GM21529 (cell line): Measurements from ENCODE around the gene POLR2L.

Experiments used
- ATAC-seq: cut with Tn5 transposase; IDR thresholded peaks from one replicate; pipeline ENCODE4 v1.9.1; 2021; ENCODE audit not compliant: unreplicated experiment

Gene POLR2L

DNA sequence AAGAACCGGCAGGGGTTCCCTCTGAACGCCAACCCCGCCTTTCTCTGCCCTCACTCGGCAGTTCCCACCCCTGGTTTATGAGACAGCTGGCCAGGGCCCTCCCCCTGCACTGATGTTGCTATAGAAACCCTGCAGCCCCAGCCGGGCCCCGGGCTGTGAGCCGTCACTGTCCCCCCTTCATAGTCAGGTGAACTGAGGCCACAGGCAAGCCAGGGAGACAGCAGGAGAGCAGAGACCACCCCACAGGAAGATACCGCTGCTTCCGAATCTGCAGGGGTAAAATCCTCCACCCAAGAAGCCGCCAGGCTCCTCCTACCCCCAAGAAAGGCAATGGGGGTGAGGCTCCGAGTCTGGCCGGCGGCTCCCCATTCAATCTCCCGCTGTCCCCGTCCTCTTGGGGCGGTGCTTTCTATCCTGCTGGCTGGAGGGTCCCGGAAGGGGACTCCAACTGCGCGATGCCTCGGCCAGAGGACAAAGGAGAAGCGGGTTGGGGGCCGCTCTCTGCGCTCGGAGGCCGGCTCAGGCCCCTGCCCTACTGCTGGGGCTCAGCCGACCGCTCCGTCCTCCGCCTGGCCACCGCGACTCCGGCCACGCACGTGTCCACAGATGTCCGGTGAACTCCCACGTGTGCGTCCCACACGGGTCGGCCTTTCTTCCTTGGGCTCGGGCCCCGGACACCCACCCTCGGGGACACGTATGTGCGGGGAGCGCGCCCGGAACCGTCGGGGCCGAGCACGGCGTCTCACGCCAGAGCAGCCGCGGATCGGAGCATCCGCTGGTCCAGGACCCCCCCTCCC is 44.8 kb downstream of the POLR2L start:
- peak; percentile 53 for ATAC-seq

DNA sequence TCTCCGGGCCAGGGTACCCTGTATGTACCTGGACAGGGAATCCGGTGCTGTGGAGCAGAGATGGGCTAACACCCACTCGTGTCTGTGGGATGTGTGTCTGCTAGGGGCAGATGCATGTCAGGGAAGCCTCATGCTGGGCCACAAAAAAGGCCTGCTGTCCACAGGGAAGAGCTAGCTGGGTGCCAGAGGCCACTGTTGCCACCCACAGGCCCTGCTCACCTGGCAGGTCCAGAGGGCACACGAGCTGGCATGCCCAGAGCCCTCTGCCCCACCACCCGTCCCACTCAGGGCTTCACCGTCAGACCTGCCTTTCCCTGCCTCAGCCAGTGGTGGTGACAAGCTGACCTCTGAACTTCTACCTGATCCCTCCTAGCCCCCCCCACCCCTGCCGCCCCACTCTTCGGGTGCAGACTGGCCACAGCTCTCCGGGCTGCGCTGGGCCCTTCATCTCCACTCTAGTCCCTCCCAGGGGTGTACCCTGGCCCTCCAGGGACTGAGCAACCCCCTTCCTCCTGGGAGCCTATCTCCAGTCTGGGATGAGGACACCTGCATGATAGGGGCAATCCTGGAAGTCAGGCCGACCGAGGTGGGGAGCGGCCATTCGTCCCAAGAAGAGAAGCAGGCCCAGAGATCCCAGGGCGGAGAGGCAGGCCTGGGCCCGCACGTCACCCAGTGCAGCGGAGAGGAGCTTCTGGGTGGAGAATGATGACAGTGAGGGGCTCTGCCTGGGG is 45.6 kb downstream of the POLR2L start:
- ATAC-seq = no peak

DNA sequence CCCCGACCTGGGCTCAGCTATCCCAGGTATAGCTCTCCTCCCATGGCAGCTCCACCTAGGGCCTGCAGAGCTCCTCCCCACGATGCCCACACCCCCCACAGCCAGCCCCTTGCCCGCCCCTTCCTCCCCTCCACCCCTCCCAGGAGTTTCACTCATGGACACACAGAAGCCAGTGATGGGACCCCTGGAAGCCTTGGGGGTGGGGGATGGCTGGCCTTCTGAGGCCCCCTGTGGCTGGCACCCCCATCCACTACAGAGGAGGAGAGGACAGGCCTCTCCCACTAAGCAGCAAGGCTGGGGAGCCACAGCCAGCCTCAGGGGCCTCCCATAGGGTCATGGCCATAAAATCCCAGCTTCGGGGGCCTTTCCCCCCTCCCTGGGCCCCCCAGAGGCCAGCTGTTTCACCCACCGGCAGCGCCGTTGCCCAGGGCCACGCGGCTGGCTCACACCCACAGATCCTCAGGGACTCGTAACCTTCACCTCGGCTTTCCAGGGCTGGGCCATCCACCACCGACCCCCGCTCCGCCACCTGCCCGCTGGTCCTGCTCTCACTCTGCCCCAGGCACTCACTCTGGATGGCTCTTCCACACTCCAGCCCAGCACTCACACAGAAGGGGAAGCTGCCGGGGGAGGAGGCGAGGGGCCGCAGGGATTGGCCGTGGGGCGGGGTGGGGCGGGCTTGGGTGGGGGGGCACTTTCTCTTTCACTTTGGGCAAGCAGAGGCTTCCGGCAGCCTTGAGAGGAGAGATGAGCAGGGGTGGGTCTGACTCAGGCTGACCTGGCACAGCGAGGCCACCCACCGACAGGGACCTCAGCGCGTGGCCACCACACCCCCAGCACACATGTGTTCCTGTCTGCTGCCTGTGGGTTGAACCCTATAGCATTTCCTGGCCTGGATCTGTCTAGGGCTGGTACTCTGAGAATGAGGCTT is 46.4 kb downstream of the POLR2L start:
- peak; percentile 36 for ATAC-seq

DNA sequence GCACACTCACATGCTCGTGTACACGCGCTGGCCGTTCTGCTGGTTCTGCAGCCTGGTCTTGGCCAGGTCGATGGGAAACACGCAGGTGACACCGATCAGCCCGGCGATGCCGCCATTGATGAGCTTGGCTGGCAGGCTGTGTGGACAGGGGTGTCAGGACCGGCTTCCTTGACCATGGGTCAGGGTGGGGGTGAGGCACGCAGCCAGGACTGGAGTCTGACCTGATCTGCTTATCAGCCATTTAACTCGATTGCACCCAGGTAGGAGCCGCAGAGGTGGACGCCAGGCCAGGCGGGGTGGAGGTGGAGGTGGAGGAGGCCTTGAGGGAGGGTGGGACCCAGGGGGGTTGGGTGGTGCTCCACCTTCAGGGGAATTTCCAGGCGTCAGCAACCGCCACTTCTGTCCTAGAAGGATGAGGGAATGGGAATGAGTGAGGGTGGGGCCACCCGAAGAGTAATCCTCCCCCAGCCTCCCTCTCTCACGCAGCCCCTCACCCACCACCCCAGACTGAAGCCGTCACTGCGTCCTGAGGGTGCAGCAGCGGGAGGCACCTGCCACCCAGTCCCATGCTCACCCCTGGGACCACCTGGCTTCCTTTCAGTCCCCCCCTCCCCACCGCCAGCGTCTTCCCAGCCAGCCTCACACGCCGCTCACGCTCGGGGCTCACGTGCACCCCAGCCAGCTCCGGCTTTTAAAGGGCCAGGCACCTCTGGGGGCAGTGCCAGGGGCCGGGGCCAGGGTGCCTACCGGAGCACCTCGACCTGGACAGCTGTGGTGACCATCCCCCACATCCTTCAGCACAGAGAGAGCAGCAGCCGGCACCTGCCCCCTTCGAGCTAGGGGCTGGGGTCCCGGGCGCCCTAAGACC is 47.3 kb downstream of the POLR2L start:
- ATAC-seq = no peak

DNA sequence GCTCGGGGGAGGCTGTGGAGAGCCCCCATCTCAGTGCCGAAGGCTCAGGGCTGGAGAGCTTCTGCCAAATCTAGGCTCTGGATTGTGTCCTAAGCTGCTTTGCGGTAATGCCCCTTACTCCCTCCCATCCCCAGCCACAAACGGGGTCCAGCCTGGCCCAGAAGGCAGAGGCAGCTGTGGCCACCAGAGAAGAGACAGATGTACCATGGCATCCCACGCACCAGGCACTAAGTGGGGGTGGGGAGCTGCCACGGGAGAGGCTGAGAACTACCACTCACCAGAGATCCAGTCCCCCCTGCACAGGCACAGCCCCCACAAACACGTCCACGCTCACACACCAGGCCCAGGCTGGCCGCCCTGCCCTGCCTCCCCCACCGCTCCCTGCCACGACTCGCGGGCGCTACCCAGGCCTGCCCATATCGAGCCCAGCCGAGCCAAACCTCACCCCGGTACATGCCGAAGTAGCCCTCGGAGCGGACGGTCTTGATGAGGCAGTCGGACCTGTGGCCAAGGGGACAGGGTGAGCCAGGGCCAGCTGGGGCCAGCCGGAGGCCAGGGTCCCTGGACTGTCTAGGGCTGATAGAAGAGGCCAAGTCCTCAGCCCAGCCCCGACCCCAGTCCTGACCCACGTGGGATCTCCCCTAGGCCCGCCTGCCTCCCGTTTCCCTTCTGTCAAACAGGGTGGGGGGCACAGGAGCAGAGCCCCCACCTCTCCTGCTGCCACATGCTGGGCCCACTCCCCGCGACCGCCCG is 48.1 kb downstream of the POLR2L start:
- ATAC-seq = no peak

DNA sequence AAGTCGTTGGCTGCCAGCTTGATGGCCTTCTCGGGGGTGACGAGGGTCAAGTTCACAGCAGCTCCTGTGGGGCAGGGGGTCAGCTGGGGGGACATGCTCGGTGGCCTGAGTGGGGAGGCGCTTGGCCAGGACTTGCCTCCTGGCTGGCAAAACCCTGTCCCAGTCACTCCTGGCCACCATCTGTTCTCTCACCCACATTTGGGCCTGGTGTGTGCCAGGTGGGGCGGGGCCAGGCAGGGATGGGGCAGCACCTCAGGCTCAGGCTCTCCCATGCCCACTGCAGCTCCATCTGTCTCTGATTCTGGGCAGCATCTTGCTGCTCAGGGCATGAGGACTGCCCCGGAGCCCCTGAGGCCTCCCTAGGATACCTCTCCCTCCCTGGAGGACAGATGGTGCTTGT is 48.8 kb downstream of the POLR2L start:
- no peak for ATAC-seq

DNA sequence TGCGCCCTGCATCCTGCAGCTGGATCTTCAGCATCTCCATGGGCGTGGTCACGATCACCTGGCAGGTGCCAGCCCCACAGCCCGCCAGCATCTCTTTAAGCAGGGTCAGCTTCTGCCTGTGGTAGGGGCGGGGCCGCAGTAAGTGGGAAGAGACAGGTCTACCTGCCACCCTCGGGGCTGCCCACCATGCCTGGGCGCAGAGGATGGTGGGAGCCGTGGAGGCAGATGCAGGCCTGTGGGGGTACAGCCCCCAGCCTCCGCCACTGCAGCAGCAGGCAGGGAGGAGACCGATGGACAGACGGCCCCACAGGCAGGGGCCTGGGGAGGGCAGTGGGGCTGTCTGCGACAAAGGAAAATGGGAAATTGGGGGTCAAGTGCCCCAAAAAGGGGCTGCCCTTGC is 49.5 kb downstream of the POLR2L start:
- no peak for ATAC-seq

DNA sequence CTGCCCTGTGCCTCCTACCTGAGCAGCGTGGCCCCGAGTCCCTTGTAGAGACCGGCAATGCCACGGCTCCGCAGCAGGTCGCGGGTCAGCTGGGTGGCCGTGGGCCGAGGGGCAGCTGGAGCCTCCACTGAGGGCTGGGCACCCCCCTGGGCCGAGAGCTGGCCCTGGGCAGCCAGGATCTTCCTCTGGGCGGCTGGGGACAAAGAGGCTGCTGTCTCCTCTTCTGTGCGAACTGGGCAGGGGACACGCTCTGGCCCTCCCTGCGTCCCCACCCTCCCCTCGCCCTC is 49.9 kb downstream of the POLR2L start:
- no peak for ATAC-seq

DNA sequence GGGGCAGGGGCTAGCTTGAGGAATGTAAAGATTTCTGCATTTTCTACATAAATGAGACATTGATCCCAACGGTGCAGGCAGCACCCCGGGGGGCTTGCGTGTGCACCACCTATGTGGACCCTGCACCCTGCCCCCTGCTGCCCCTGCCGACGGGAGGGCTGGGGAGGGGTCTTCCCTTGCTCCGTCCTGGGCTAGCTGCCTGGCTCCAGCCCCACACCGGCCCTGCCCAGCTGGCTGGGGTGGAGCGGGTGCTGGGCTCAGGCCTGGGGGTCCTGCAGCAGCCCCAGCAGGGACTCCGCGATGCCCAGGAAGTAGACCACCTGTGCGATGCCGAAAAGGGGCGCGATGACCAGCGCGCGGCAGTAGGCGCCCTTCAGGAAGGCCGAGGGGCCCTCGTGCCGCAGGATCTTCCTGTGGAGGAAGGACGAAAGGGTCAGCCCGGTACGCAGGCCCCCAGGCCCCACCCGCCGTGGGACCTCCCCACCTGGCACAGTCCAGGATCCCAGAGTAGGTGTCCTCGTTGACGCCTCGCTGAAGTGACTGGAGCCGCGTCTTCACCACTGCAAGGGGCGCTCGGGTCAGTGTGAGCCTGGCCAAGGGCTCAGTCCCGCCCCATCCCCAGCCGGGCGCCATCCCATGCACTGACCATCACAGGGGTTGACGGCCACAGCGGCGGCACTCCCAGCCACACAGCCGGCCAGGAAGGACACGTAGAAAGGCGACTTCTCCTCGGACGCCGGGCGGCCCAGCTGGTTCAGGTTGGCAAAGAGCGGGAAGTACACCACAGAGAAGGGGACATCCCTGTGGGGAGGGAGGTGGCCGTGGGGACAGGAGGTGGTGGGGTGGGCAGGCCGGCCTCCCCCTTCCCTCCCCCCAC is 50.4 kb downstream of the POLR2L start:
- no peak for ATAC-seq

DNA sequence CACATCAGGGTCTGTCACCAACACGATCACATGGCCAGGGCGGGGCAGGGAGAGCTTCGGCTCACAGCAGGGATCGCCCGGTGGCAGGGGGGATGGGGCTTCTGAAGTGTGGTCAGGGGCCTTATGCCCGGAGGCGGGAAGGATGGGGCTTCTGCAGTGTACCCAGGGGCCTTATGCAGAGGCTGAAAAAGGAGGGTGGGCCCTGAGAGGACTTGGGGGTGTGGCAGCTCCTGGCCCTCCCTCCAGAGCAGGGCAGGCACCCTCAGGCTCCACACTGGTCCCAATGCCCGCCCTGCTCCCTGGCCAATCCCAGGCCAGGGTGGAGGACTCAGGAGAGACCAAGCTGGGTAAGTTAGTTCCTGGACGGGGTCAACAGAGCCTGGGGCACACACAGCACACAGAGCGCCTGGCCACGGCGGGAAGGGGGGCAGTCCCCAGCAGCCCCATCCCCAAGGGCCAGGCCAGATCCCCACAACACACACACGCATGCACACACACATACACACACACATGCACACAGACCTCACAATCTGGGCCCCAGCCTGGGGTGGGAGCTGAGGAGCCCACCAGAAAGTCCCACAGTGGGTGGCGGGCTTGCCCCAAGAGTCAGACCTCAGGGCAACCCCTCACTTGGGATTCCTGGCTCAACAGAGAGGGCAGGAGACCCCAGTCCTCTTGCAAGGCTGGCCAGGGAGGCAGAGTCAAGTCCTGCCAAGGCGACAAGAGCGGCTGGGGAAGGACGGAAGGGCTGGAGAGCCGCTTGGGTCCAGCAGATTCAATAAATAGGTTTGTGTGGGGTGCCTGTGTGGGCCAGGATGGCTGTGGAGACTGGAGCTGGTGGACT is 51.4 kb downstream of the POLR2L start:
- ATAC-seq = no peak

DNA sequence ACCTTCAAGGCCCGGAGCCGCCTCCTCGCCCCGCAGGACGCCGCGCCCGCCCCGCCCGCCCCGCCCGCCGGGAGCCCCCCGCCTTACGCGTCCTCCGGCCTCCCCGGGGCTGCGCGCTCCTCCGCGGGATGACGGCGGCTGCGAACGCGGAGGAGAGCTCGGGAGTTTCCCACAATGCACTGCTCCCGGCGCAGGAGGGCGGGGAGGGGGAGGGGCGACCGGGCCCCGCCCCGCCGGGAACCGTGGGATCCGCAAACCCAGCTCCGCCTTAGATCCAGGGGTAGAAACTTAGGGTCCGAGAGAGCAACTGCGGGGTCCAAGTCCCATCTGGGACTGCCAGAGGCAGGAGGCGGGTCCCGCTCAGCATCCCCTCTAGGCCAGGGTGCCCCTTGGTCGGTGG is 52.4 kb downstream of the POLR2L start, which contains the start of gene CEND1:
CEND1 (minus strand) TSS at position 148 of the 400 bp plus-strand sequence. CDS start 1,514 bp downstream, outside the sequence.
- no peak for ATAC-seq
